H1 (cell line): ENCODE data around the gene ZNF154. TPM values are rescaled to one million over a fixed set of nuclear protein-coding genes. Genes with fewer than 3 reads are reported as not detected.

ENCODE experiments used
- CTCF ChIA-PET: fragments of 300-600 bp; sonication (Branson Sonifier 250); formaldehyde crosslinking; loops from one replicate; lab custom pipeline; 2021; ENCODE audit not compliant: partially characterized antibody; lab: Charles Lee
- POLR2A ChIA-PET: fragments of 300-600 bp; sonication (Branson Sonifier 250); formaldehyde crosslinking; loops from one replicate; lab custom pipeline; 2021; ENCODE audit warnings: inconsistent platforms; ENCODE audit not compliant: partially characterized antibody; lab: Charles Lee
- DNase-seq, 2 experiments: peaks; one replicate each; pipeline versions ENCODE4 v3.0.0 to v3.0.0-alpha.2; 2010 to 2022; ENCODE audit warnings: low spot score in 2 of 2, low read depth in 1 of 2, mixed read lengths in 1 of 2
- FAIRE-seq: peaks from 2 replicates; lab custom pipeline; 2011; peaks lifted over from hg19 to GRCh38; lab: Jason Lieb, UNC
- H2AFZ ChIP-seq: 2 replicates; pipeline ENCODE4 v1.8.1; 2012; ENCODE audit warnings: low read length, inconsistent platforms
- H2AK5ac ChIP-seq: 2 replicates; pipeline ENCODE4 v1.6.1; 2013; ENCODE audit warnings: low read depth, low read length
- H2BK120ac ChIP-seq: replicated peaks from 2 replicates; pipeline ENCODE3; 2013; ENCODE audit warnings: low read depth, low read length, inconsistent platforms
- H2BK12ac ChIP-seq: 2 replicates; pipeline ENCODE4 v1.6.1; 2013; ENCODE audit warnings: low read depth, low read length
- H2BK15ac ChIP-seq: 2 replicates; pipeline ENCODE4 v1.6.1; 2013; ENCODE audit warnings: low read length
- H2BK20ac ChIP-seq: 2 replicates; pipeline ENCODE4 v1.6.1; 2013; ENCODE audit warnings: low read length
- H2BK5ac ChIP-seq: 2 replicates; pipeline ENCODE4 v1.6.1; 2013; ENCODE audit warnings: low read depth, low read length
- H3K14ac ChIP-seq: 2 replicates; pipeline ENCODE4 v1.6.1; 2013; ENCODE audit warnings: inconsistent platforms; ENCODE audit not compliant: insufficient read length
- H3K18ac ChIP-seq: 2 replicates; pipeline ENCODE4 v1.6.1; 2013; ENCODE audit warnings: low read length; ENCODE audit errors: extremely low read depth
- H3K23ac ChIP-seq: 2 replicates; pipeline ENCODE4 v1.6.1; 2013; ENCODE audit warnings: inconsistent platforms; ENCODE audit not compliant: insufficient read length
- H3K23me2 ChIP-seq: 2 replicates; pipeline ENCODE4 v1.6.1; 2013; ENCODE audit warnings: low read depth, low read length
- H3K27ac ChIP-seq: 2 replicates; pipeline ENCODE4 v1.6.1; 2011; ENCODE audit warnings: low read depth, low read length, inconsistent platforms
- H3K27me3 ChIP-seq, 4 experiments: replicated peaks in 1 of 4; 1 replicate in 1 of 4; 2 replicates in 3 of 4; pipeline versions ENCODE4 v1.6.1 to v1.8.1; 2011 to 2013; ENCODE audit warnings: low read length in 3 of 4, mild to moderate bottlenecking in 3 of 4, inconsistent platforms in 2 of 4, mixed read lengths in 2 of 4, moderate library complexity in 1 of 4; ENCODE audit not compliant: control insufficient read depth in 3 of 4, insufficient read depth in 3 of 4; ENCODE audit errors: extremely low read depth in 1 of 4
- H3K36me3 ChIP-seq, 4 experiments: 2 replicates each; pipeline versions ENCODE4 v1.6.1 to v1.8.1; 2011 to 2013; ENCODE audit warnings: mild to moderate bottlenecking in 4 of 4, low read length in 3 of 4, moderate library complexity in 2 of 4, control low read depth in 1 of 4, inconsistent platforms in 1 of 4; ENCODE audit not compliant: insufficient read depth in 4 of 4, control insufficient read depth in 2 of 4
- H3K4ac ChIP-seq: replicated peaks from 2 replicates; pipeline ENCODE3; 2013; ENCODE audit warnings: low read length, low read depth, mixed read lengths, inconsistent platforms; ENCODE audit not compliant: insufficient read length
- H3K4me1 ChIP-seq, 4 experiments: replicated peaks in 1 of 4; 1 replicate in 1 of 4; 2 replicates in 3 of 4; pipeline versions ENCODE4 v1.6.1 to v1.8.1; 2011 to 2013; ENCODE audit warnings: low read length in 3 of 4, inconsistent platforms in 2 of 4, mixed read lengths in 1 of 4; ENCODE audit not compliant: insufficient read depth in 4 of 4, control insufficient read depth in 3 of 4
- H3K4me2 ChIP-seq, 2 experiments: 2 replicates each; pipeline versions ENCODE4 v1.6.1 to v1.8.1; 2011 to 2013; ENCODE audit warnings: low read depth in 2 of 2, low read length in 2 of 2, control low read depth in 1 of 2, inconsistent platforms in 1 of 2, mild to moderate bottlenecking in 1 of 2; ENCODE audit not compliant: insufficient read depth in 1 of 2
- H3K4me3 ChIP-seq, 4 experiments: fragments of 200-600, 300-600 bp in 1 of 4; sonication (generic), shearing (Covaris generic), sonication (Bioruptor Twin) in 1 of 4; 2 replicates each; pipeline versions ENCODE4 v1.5.1 to v1.8.1; 2011 to 2016; ENCODE audit warnings: low read length in 4 of 4, low read depth in 3 of 4, control low read depth in 2 of 4, inconsistent platforms in 2 of 4, mild to moderate bottlenecking in 2 of 4, mixed read lengths in 1 of 4, moderate library complexity in 1 of 4; ENCODE audit not compliant: insufficient read depth in 2 of 4; ENCODE audit errors: extremely low read depth in 1 of 4
- H3K56ac ChIP-seq: replicated peaks from 2 replicates; pipeline ENCODE3; 2013; ENCODE audit warnings: low read depth, mild to moderate bottlenecking, mixed read lengths, low read length, inconsistent platforms; ENCODE audit not compliant: insufficient read length
- H3K79me1 ChIP-seq: 2 replicates; pipeline ENCODE4 v1.6.1; 2013; ENCODE audit warnings: low read depth, low read length, control low read depth
- H3K79me2 ChIP-seq, 2 experiments: 2 replicates each; pipeline versions ENCODE4 v1.6.1 to v1.8.1; 2012 to 2013; ENCODE audit warnings: low read length in 2 of 2, mild to moderate bottlenecking in 2 of 2, inconsistent platforms in 1 of 2; ENCODE audit not compliant: insufficient read depth in 2 of 2, control insufficient read depth in 1 of 2
- H3K9ac ChIP-seq, 4 experiments: replicated peaks in 1 of 4; 1 replicate in 1 of 4; 2 replicates in 3 of 4; pipeline versions ENCODE4 v1.6.1 to v1.8.1; 2011 to 2013; ENCODE audit warnings: low read depth in 3 of 4, low read length in 3 of 4, control low read depth in 2 of 4, mild to moderate bottlenecking in 2 of 4, moderate library complexity in 2 of 4, inconsistent platforms in 1 of 4; ENCODE audit errors: extremely low read depth in 1 of 4
- H3K9me3 ChIP-seq, 2 experiments: 2 replicates each; pipeline versions ENCODE4 v1.6.1 to v1.8.1; 2012 to 2013; ENCODE audit warnings: mild to moderate bottlenecking in 2 of 2, moderate library complexity in 2 of 2, control low read depth in 1 of 2, inconsistent platforms in 1 of 2, low read depth in 1 of 2, low read length in 1 of 2, mixed read lengths in 1 of 2; ENCODE audit not compliant: insufficient read depth in 2 of 2
- H4K20me1 ChIP-seq, 2 experiments: replicated peaks in 1 of 2; 2 replicates each; pipeline versions ENCODE3 to v1.8.1; 2011 to 2013; ENCODE audit warnings: inconsistent platforms in 2 of 2, low read length in 2 of 2, mild to moderate bottlenecking in 1 of 2; ENCODE audit not compliant: insufficient read depth in 2 of 2, control insufficient read depth in 1 of 2
- H4K5ac ChIP-seq: 2 replicates; pipeline ENCODE4 v1.6.1; 2013; ENCODE audit warnings: low read length, low read depth, mixed read lengths, inconsistent platforms; ENCODE audit not compliant: insufficient read length
- H4K8ac ChIP-seq: 2 replicates; pipeline ENCODE4 v1.8.0; 2013; ENCODE audit warnings: mild to moderate bottlenecking, moderate library complexity, low read length, inconsistent platforms; ENCODE audit not compliant: insufficient read depth; ENCODE audit errors: extremely low read depth
- H4K91ac ChIP-seq: replicated peaks from 2 replicates; pipeline ENCODE3; 2013; ENCODE audit warnings: low read length, mixed read lengths, inconsistent platforms; ENCODE audit not compliant: insufficient read length
- BRCA1 ChIP-seq: IDR thresholded peaks from 2 replicates; pipeline ENCODE4 v1.6.1; 2012; ENCODE audit warnings: low read depth, low read length, improper control_type of control experiment
- CHD1 ChIP-seq: IDR thresholded peaks from 2 replicates; pipeline ENCODE4 v1.6.1; 2012; ENCODE audit warnings: low read depth, low read length, improper control_type of control experiment
- MAFK ChIP-seq: IDR thresholded peaks from 2 replicates; pipeline ENCODE4 v1.6.1; 2012; ENCODE audit warnings: low read depth, mild to moderate bottlenecking, improper control_type of control experiment, low read length
- MAX ChIP-seq: IDR thresholded peaks from 2 replicates; pipeline ENCODE4 v1.6.1; 2012; ENCODE audit warnings: inconsistent platforms
- NANOG ChIP-seq: IDR thresholded peaks from 2 replicates; pipeline ENCODE4 v1.6.1; 2011; ENCODE audit warnings: low read length, low read depth, mild to moderate bottlenecking, inconsistent platforms; ENCODE audit not compliant: insufficient read depth, poor library complexity, severe bottlenecking
- POLR2AphosphoS5 ChIP-seq: IDR thresholded peaks from 2 replicates; pipeline ENCODE4 v1.6.1; 2011; ENCODE audit warnings: low read depth, low read length
- SIN3A ChIP-seq, 2 experiments: IDR thresholded peaks in 1 of 2; conservative IDR thresholded peaks in 1 of 2; 2 replicates each; pipeline ENCODE4 v1.6.1; 2011 to 2012; ENCODE audit warnings: low read length in 2 of 2, improper control_type of control experiment in 1 of 2, low read depth in 1 of 2, mild to moderate bottlenecking in 1 of 2
- YY1 ChIP-seq: IDR thresholded peaks from 2 replicates; pipeline ENCODE4 v1.6.1; 2011; ENCODE audit warnings: low read depth, mild to moderate bottlenecking, low read length
- WGBS, 2 experiments: shearing (Covaris generic) in 1 of 2; methylation state at CpG; one replicate each; pipeline versions ENCODE4 v1.1.6 to v1.1.7; 2013 to 2015; ENCODE audit warnings: low lambda C conversion rate in 2 of 2, mixed read lengths in 2 of 2, inconsistent platforms in 1 of 2, low coverage in 1 of 2, missing lambda C conversion rate in 1 of 2; ENCODE audit not compliant: insufficient replicate concordance in 2 of 2, insufficient coverage in 1 of 2, insufficient read length in 1 of 2; ENCODE audit errors: extremely low coverage in 1 of 2, missing lambda C conversion rate in 1 of 2; 5-methylcytosine and 5-hydroxymethylcytosine counted together
- long read RNA-seq, 2 experiments: library from RNA in 1 of 2; library from capped mRNA in 1 of 2; stranded (forward); transcript quantifications; one replicate each; pipeline ENCODE4 v2.0.0, GENCODE V29; 2021; ENCODE audit warnings: inconsistent platforms in 1 of 2
- polyA minus RNA-seq, 3 experiments: library from RNA; depleted of rRNA, polyadenylated mRNA; stranded (reverse); fragments of >200 nt; gene quantifications; 1 replicate in 2 of 3; 2 replicates in 1 of 3; pipeline ENCODE4 v1.2.3, GENCODE V29; 2011
- polyA plus RNA-seq, 7 experiments: library from polyadenylated mRNA; depleted of rRNA in 3 of 7; stranded (reverse) in 5 of 7; unstranded in 2 of 7; fragments of >200 nt in 5 of 7; fragments of 200-250 nt in 2 of 7; gene quantifications; 1 replicate in 5 of 7; 2 replicates in 1 of 7; 4 replicates in 1 of 7; pipeline versions ENCODE4 v1.2.1 to v1.2.3, GENCODE V29; 2011 to 2013; ENCODE audit warnings: missing spikeins in 2 of 7, mixed read lengths in 2 of 7
- total RNA-seq: library from RNA; stranded (reverse); fragmentation: NEBNext Ultra II Directional; extraction: Animal tissue kit (Norgen Biotek cat#: 25700); gene quantifications from 2 replicates; pipeline ENCODE4 v1.2.1, GENCODE V29; 2021

The ZNF154 gene
- total RNA-seq (9.5 and 11.6 TPM in 2 replicates), polyA plus RNA-seq (2011; rRNA removed) (4.8 and 5.3 TPM in 2 replicates), polyA minus RNA-seq (2011; rRNA and poly(A)+ RNA removed) (15.7 and 18.1 TPM in 2 replicates)
- 7.5 TPM for polyA plus RNA-seq (2011; cell fraction: cytosol; rRNA removed)
- 12.7 TPM for polyA plus RNA-seq (2011; cell fraction: nucleus; rRNA removed)
- 6.7 to 10.3 TPM (median 8.3 TPM) in 4 replicates for polyA plus RNA-seq (2012, experiment 1 of 2)
- polyA plus RNA-seq (2012, experiment 2 of 2): 0.91 TPM
- 5.9 TPM for polyA plus RNA-seq (2013, experiment 1 of 2)
- 5.0 TPM for polyA plus RNA-seq (2013, experiment 2 of 2)
- polyA minus RNA-seq (2011; cell fraction: cytosol; rRNA and poly(A)+ RNA removed): 10.6 TPM
- 22.7 TPM for polyA minus RNA-seq (2011; cell fraction: nucleus; rRNA and poly(A)+ RNA removed)
- long read RNA-seq, experiment 1, partial matches to known transcripts: 2 of 6 reads
- long read RNA-seq, experiment 1, other reads (novel, unspliced or antisense): 4 of 6 reads
- long read RNA-seq, experiment 2, partial matches to known transcripts: 1 of 1 reads
- long read RNA-seq, experiment 2, other reads (novel, unspliced or antisense): 0 of 1 reads

GRCh38 chr19:57708641-57709361, at the start of gene ZNF154:
Gene ZNF154 (minus strand): TSS chr19:57709204. CDS start chr19:57708971, 233 bp downstream.
- peaks cover 0 to 12% (median 11%) of the 10 kb centered on the region in 4 experiments; a peak in 6 of 8 replicates for H3K36me3 ChIP-seq
- H2BK12ac ChIP-seq: no peak within 1 kb of the TSS
- peaks cover 0 to 9% (median 4%) of the 10 kb centered on the region in 4 experiments; a peak in 5 of 7 replicates for H3K4me1 ChIP-seq
- H3K56ac ChIP-seq: peak within 1 kb of the TSS; percentile 87
- peak within 1 kb of the TSS; percentile 84 to 92 for H3K4me2 ChIP-seq
- H3K23me2 ChIP-seq: peaks cover 13% of the 10 kb centered on the region
- H3K27me3 ChIP-seq: no peaks in the 10 kb centered on the region
- peak within 1 kb of the TSS; percentile 90 for H3K18ac ChIP-seq
- H3K4ac ChIP-seq: peak within 1 kb of the TSS; percentile 86
- peak within 1 kb of the TSS; percentile 95 for H3K27ac ChIP-seq
- H4K91ac ChIP-seq: peak within 1 kb of the TSS; percentile 72
- H2AK5ac ChIP-seq: no peak within 1 kb of the TSS; the same call in 1 of the 2 replicates
- H2BK15ac ChIP-seq: no peak within 1 kb of the TSS
- FAIRE-seq (peak; percentile 94), DNase-seq (peak; percentile 65 to 81)
- peak within 1 kb of the TSS; percentile 95 for H2BK5ac ChIP-seq
- H3K23ac ChIP-seq: no peak within 1 kb of the TSS
- ChIA-PET POLR2A (interaction anchor here (0.6 to 6.0 kb wide), 37 partner anchors 8 to 445 kb away, joined by 3 to 51 read pairs (median 4); partner anchors contain the start of genes ZIK1, ZNF134, ZNF211 and ZNF416), CTCF (interaction anchor here (0.6 to 1.1 kb wide), 5 partner anchors 23 to 111 kb away, joined by 3 to 4 read pairs (median 3); partner anchors contain the start of gene ZNF551)
- peak within 1 kb of the TSS; percentile 75 to 96 (median 94) for H3K9ac ChIP-seq
- peaks cover 0 to 15% of the 10 kb centered on the region in 2 experiments for H4K20me1 ChIP-seq
- no peak within 1 kb of the TSS for H3K14ac ChIP-seq
- H3K79me1 ChIP-seq: peaks cover 31% of the 10 kb centered on the region
- H3K9me3 ChIP-seq: no peaks in the 10 kb centered on the region
- peak within 1 kb of the TSS; percentile 91 for H4K5ac ChIP-seq
- peaks cover 12 to 47% of the 10 kb centered on the region in 2 experiments for H3K79me2 ChIP-seq
- 1% methylated on average over 53 of the region's 53 CpGs; no CpG with 5 or more reads in 1 of the 2 experiments for WGBS, 2 experiments
- H2BK120ac ChIP-seq: no peak within 1 kb of the TSS
- H3K4me3 ChIP-seq: peak within 1 kb of the TSS; percentile 91 to 97 (median 94)
- H2AFZ ChIP-seq: peak within 1 kb of the TSS; percentile 85
- H4K8ac ChIP-seq: peak within 1 kb of the TSS; percentile 92; the same call in 1 of the 2 replicates
- no peak within 1 kb of the TSS for H2BK20ac ChIP-seq
- TF ChIP-seq POLR2AphosphoS5: no peak; the same call in none of the 2 replicates
- TF ChIP-seq YY1: peak; percentile 98
- TF ChIP-seq MAFK: no peak
- no peak for TF ChIP-seq BRCA1
- peak; percentile 39; the same call in 1 of the 2 replicates for TF ChIP-seq MAX
- no peak for TF ChIP-seq NANOG
- no peak for TF ChIP-seq CHD1
- peak; percentile 29 to 81; a peak in 2 of 4 replicates for TF ChIP-seq SIN3A (conservative IDR thresholded peaks at IDR 0.05 in 1 of 2, IDR thresholded peaks at IDR 0.05 in 1 of 2; ENCODE audit: low read depth in 1 of 2, low read length in 2 of 2)
